Activated naive CD8-positive, alpha-beta T cell treated with anti-CD3 and anti-CD28 coated beads, Interleukin-2, amount 10 ng/mL, durations not matched to agents 7 days and 5 days (primary cell): ENCODE data around the gene SUN2. TPM values are rescaled to one million over a fixed set of nuclear protein-coding genes. Genes with fewer than 3 reads are reported as not detected.
A peak's percentile ranks its signal among the peaks of the same experiment; 100 is the strongest.

Source experiments
- ATAC-seq: fragments of 150-1000 bp; cut with Tn5 transposase; one replicate; pipeline ENCODE4 v1.10.0; 2021; ENCODE audit warnings: low read depth, moderate library complexity
- POLR2A ChIA-PET: fragments of 350-600 bp; sonication (Branson Sonifier 250); formaldehyde crosslinking; loops from one replicate; lab custom pipeline; 2021; ENCODE audit warnings: antibody characterized with exemption; lab: Charles Lee
- DNase-seq: peaks from one replicate; pipeline ENCODE4 v3.0.0; 2021
- H3K27ac Mint-ChIP-seq: one replicate; pipeline ENCODE4 v1.8.0; 2022; ENCODE audit warnings: mild to moderate bottlenecking, mixed read lengths
- H3K27me3 Mint-ChIP-seq: one replicate; pipeline ENCODE4 v1.8.0; 2022; ENCODE audit warnings: mild to moderate bottlenecking, moderate library complexity, mixed read lengths
- H3K36me3 Mint-ChIP-seq: one replicate; pipeline ENCODE4 v1.8.0; 2021; ENCODE audit warnings: mild to moderate bottlenecking, mixed read lengths
- H3K4me1 Mint-ChIP-seq: one replicate; pipeline ENCODE4 v1.8.0; 2021; ENCODE audit warnings: mixed read lengths
- H3K4me3 Mint-ChIP-seq: one replicate; pipeline ENCODE4 v1.8.0; 2022; ENCODE audit warnings: mild to moderate bottlenecking, moderate library complexity, mixed read lengths
- H3K9me3 Mint-ChIP-seq: one replicate; pipeline ENCODE4 v1.8.0; 2021; ENCODE audit warnings: mixed read lengths
- total RNA-seq, 2 experiments: library from RNA; stranded (reverse); gene quantifications; one replicate each; pipeline ENCODE4 v1.2.3, GENCODE V29; 2021

Gene SUN2
- total RNA-seq, 2 experiments from 2014 or later = 607 to 626 TPM

- POLR2A ChIA-PET = interaction anchor here (0.6 to 4.3 kb wide), 5 partner anchors 18 to 301 kb away, joined by 3 to 33 read pairs (median 5); partner anchors contain the start of gene TOMM22
- peak; percentile 8 for ATAC-seq
- Mint-ChIP-seq H3K27me3 (no peaks in the 10 kb centered on the region), H3K9me3 (no peaks in the 10 kb centered on the region), H3K36me3 (peaks cover 15% of the 10 kb centered on the region), H3K27ac (peak overlapping the region; percentile 98), H3K4me1 (peaks cover 52% of the 10 kb centered on the region), H3K4me3 (peak overlapping the region; percentile 94)
- DNase-seq = no peak
These were observed 55.5 kb downstream of the SUN2 start for GRCh38 chr22:38700270-38700788.

DNA sequence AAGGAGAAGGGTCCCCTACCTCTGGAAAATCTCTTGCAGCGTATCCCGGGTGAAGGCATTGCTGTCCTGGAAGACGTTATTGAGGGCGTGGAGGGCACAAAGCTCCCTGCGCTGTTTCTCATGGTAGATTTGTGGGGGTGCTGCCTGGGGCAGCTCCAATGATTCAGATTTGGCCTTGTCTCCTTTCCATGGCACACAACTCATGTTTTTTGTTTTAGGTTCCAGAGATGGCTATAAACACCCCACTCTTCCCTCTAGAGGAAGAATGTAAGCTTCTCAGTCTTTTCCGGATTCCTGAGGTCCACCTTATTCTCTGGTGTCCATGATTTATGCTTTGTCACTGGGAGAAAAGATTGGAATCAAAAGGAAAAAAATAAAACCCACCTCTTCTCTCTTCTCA is 56.0 kb downstream of the SUN2 start:
- Mint-ChIP-seq H3K4me1 (peaks cover 48% of the 10 kb centered on the region), H3K9me3 (no peaks in the 10 kb centered on the region), H3K27me3 (no peaks in the 10 kb centered on the region), H3K36me3 (peaks cover 19% of the 10 kb centered on the region), H3K4me3 (peak overlapping the region; percentile 94), H3K27ac (peak overlapping the region; percentile 98)
- no peak for DNase-seq
- POLR2A ChIA-PET = interaction anchor here (0.6 to 4.3 kb wide), 6 partner anchors 11 to 63 kb away, joined by 4 to 33 read pairs (median 5); partner anchors contain the start of gene TOMM22
- no peak for ATAC-seq

DNA sequence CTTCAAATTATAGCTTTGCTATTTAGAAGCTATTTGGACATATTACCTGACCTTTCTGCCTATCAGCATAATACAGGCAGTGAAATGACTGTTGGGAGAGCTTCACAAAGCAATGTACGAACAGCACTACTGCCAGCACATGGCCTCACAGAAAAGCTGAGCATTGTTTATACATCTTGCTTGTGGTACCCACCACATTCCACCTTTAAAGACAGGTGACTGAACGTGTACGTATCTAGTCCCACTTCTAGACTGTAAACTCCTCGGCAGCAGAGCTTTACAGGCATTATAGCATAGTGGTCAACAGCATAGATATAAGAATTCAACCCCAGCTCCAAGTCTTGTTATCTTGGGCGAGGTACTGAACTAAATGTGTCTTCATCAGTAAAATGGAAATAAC is 56.7 kb downstream of the SUN2 start:
- Mint-ChIP-seq H3K4me1 (peaks cover 44% of the 10 kb centered on the region), H3K36me3 (peaks cover 22% of the 10 kb centered on the region), H3K27ac (peak overlapping the region; percentile 98), H3K9me3 (no peaks in the 10 kb centered on the region), H3K27me3 (no peaks in the 10 kb centered on the region), H3K4me3 (peak overlapping the region; percentile 94)
- no peak for DNase-seq
- ATAC-seq = no peak
- POLR2A ChIA-PET = interaction anchor here (1.1 to 4.3 kb wide), 5 partner anchors 11 to 56 kb away, joined by 4 to 33 read pairs (median 5); partner anchors contain the start of gene TOMM22

GRCh38 chr22:38698407-38699094 is 57.2 kb downstream of the SUN2 start:
- POLR2A ChIA-PET = interaction anchor here (1.1 to 4.3 kb wide), 5 partner anchors 8 to 56 kb away, joined by 4 to 33 read pairs (median 5); partner anchors contain the start of gene TOMM22
- Mint-ChIP-seq H3K4me1 (peaks cover 41% of the 10 kb centered on the region), H3K27me3 (no peaks in the 10 kb centered on the region), H3K4me3 (peak overlapping the region; percentile 94), H3K27ac (peak overlapping the region; percentile 98), H3K9me3 (no peaks in the 10 kb centered on the region), H3K36me3 (peaks cover 23% of the 10 kb centered on the region)
- ATAC-seq (no peak), DNase-seq (no peak)

DNA sequence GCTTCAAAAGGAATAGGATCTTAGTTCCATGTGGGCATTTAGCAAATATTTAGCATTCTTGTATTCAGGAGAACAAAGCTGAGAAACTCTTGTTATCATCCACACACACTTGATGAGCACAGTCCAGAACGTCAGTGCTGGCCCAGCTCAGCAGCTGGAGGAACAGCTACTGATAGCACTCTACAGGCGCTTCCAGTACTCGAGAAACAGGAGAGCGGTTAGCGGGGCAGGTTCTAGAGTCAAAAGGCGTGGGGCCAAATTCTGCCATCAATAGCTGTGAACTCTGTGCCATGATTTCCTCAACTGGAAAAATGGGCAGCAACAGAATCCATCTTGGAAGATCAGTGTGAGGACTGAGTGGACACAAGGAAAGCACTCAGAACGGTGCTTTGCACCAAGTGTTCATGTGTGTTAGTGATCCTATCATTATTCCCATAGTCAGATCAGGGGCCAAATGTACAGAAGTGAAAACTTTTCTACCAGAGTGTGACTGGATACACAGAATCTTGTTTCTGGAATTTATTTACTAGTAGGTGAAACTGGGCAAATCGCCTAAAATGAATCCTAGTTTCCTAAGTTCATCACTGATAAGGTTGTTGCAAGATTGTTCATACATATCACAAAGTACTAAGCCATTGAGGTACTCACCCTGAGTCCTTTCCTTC is 58.2 kb downstream of the SUN2 start:
- H3K9me3 Mint-ChIP-seq = no peaks in the 10 kb centered on the region
- peaks cover 25% of the 10 kb centered on the region for H3K36me3 Mint-ChIP-seq
- peak overlapping the region; percentile 86 for H3K27ac Mint-ChIP-seq
- ATAC-seq (no peak), DNase-seq (no peak)
- H3K4me3 Mint-ChIP-seq = peak overlapping the region; percentile 94
- POLR2A ChIA-PET = interaction anchor here (1.2 to 4.3 kb wide), 6 partner anchors 8 to 57 kb away, joined by 3 to 33 read pairs (median 6); partner anchors contain the start of genes GTPBP1 and TOMM22
- H3K4me1 Mint-ChIP-seq = peaks cover 48% of the 10 kb centered on the region
- H3K27me3 Mint-ChIP-seq = no peaks in the 10 kb centered on the region

- Mint-ChIP-seq H3K4me1 (peaks cover 48% of the 10 kb centered on the region), H3K4me3 (peak overlapping the region; percentile 94), H3K27me3 (no peaks in the 10 kb centered on the region), H3K36me3 (peaks cover 25% of the 10 kb centered on the region), H3K9me3 (no peaks in the 10 kb centered on the region), H3K27ac (peak overlapping the region; percentile 86)
- POLR2A ChIA-PET = interaction anchor here (0.5 to 4.3 kb wide), 5 partner anchors 9 to 35 kb away, joined by 3 to 33 read pairs (median 6); partner anchors contain the start of genes GTPBP1 and TOMM22
- ATAC-seq (peak; percentile 21), DNase-seq (no peak)
These were observed 59.0 kb downstream of the SUN2 start for GRCh38 chr22:38696606-38697424.

DNA sequence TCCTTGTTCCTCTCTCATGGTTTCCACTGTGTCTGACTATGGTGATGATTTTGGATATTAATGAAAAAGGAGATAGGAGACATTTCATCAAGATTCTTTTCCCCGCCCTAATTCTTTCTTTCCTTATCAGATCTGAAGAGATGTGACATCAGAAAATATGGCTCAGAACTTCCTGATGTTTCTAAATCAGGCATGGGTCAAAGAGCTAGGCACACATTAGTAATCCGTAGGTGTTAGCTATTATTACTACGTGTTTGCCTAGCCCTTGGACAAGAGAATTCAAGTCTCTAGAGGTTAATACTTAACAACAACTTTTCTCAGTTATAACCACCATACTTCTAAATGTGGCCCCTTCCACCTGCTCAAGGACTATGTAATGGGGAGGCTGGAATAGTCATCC is 60.9 kb downstream of the SUN2 start:
- H3K4me3 Mint-ChIP-seq = no peak overlapping the region
- no peaks in the 10 kb centered on the region for H3K9me3 Mint-ChIP-seq
- POLR2A ChIA-PET = interaction anchor here (0.5 to 4.1 kb wide), 4 partner anchors 9 to 13 kb away, joined by 3 to 13 read pairs (median 4); partner anchors contain the start of genes GTPBP1 and TOMM22
- peak overlapping the region; percentile 60 for H3K27ac Mint-ChIP-seq
- ATAC-seq (no peak), DNase-seq (no peak)
- H3K27me3 Mint-ChIP-seq = no peaks in the 10 kb centered on the region
- peaks cover 30% of the 10 kb centered on the region for H3K36me3 Mint-ChIP-seq
- H3K4me1 Mint-ChIP-seq = peaks cover 51% of the 10 kb centered on the region

DNA sequence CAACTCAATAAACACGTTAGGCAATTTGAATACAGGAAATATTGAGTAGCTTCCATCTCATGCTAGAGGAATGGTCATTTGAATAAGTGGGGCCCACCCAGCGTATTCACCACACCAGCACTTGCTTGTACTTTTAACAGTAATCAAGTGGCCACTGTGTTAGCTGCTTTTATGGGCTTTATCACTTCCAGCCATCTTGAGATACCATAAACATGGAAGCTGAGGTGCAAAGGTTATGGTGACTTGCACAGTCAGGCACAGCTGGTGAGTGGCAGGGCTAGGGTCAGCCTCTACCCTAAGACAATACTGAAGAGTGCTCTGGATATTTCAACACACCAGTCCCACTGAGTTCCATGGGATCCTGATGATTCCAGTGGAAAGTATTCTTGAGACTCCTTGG is 61.7 kb downstream of the SUN2 start:
- no peaks in the 10 kb centered on the region for H3K9me3 Mint-ChIP-seq
- H3K4me1 Mint-ChIP-seq = peaks cover 46% of the 10 kb centered on the region
- ATAC-seq = no peak
- POLR2A ChIA-PET = interaction anchor here (4.1 kb wide), 1 partner anchor 12 kb away, joined by 13 read pairs; the partner anchor contains the start of gene TOMM22
- DNase-seq = no peak
- peaks cover 31% of the 10 kb centered on the region for H3K36me3 Mint-ChIP-seq
- H3K4me3 Mint-ChIP-seq = no peak overlapping the region
- no peaks in the 10 kb centered on the region for H3K27me3 Mint-ChIP-seq
- H3K27ac Mint-ChIP-seq = no peak overlapping the region

DNA sequence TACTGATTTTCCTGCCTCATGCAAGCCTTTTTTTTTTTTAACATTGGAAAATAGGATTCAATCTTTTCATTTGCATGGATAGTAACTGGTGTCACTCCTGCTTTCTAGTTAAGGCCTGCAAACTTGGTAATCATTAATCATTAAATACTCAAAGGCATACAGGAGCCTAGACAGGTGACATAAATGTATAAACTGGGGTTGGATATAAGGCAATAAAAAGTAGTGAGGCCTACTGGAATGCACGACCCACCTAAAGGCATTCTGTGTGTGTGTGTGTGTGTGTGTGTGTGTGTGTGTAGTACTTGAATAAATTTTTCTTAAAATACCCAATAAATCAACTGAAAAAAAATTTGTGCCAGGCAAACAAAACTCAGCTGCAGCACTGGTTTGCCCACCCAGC is 66.1 kb downstream of the SUN2 start:
- H3K4me3 Mint-ChIP-seq = no peak overlapping the region
- peaks cover 14% of the 10 kb centered on the region for H3K4me1 Mint-ChIP-seq
- H3K36me3 Mint-ChIP-seq = peaks cover 23% of the 10 kb centered on the region
- POLR2A ChIA-PET = interaction anchor here (0.6 to 1.9 kb wide), 2 partner anchors 9 to 71 kb away, joined by 3 to 5 read pairs; no protein-coding TSS in a partner anchor
- H3K27me3 Mint-ChIP-seq = no peaks in the 10 kb centered on the region
- DNase-seq (no peak), ATAC-seq (no peak)
- H3K9me3 Mint-ChIP-seq = no peaks in the 10 kb centered on the region
- H3K27ac Mint-ChIP-seq = no peak overlapping the region

GRCh38 chr22:38685761-38686160 is 70.0 kb downstream of the SUN2 start:
- peaks cover 18% of the 10 kb centered on the region for H3K4me1 Mint-ChIP-seq
- peaks cover 25% of the 10 kb centered on the region for H3K36me3 Mint-ChIP-seq
- POLR2A ChIA-PET = no interaction called here
- no peak overlapping the region for H3K4me3 Mint-ChIP-seq
- no peaks in the 10 kb centered on the region for H3K27me3 Mint-ChIP-seq
- DNase-seq (no peak), ATAC-seq (no peak)
- H3K9me3 Mint-ChIP-seq = no peaks in the 10 kb centered on the region
- H3K27ac Mint-ChIP-seq = no peak overlapping the region

DNA sequence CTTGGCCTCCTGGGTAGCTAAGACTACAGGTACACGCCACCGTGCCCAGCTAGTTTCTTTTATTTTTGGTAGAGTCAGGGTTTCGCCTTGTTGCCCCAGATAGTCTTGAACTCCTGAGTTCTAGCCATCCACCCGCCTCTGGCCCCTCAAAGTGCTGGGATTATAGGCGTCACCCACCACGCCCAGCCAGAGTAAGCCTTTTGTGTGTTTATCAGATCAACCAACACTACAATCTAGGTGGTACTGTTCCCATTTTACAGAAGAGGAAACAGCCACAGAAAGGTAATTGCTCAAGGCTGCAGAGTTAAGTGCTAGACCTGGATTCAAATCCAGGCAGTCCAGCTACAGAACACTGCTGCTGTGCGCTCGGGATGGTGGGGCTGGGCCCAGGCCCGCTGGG is 70.9 kb downstream of the SUN2 start:
- no peak for DNase-seq
- ATAC-seq = no peak
- H3K27ac Mint-ChIP-seq = no peak overlapping the region
- no peaks in the 10 kb centered on the region for H3K9me3 Mint-ChIP-seq
- POLR2A ChIA-PET = no interaction called here
- no peaks in the 10 kb centered on the region for H3K27me3 Mint-ChIP-seq
- no peak overlapping the region for H3K4me3 Mint-ChIP-seq
- peaks cover 20% of the 10 kb centered on the region for H3K4me1 Mint-ChIP-seq
- H3K36me3 Mint-ChIP-seq = peaks cover 25% of the 10 kb centered on the region
